ENCODE results near the gene MAN2A1.
A peak's percentile ranks its signal among the peaks of the same experiment; 100 is the strongest.

MAN2A1 gene
- 124 to 158 (median 129) reads per million in 3 donors for total RNA-seq

DNA sequence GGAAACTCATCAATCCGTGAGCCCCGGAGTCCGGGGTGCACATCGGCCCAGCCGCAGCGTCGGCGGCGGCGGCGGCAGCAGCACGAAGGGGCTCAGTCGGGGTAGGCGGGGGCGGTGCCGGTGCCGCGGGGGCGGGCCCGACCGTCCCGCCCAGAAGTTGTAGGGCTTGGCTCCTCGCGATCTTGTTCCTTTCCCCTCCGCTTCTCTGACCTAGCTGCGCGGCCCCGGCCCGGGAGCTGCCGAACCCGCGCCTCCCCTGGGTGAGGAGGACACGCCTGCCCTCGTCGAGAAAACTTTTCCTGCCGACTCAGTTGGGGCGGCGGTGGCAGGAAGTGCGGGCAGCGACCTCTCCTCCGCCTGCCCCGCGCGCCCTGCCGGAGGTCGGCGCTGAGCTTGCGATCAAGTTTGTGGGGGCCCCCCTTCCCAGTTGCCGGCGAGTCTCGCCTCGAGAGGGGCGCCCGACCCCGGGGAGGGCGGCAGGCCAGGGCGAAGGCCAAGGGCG, at the start of gene MAN2A1:
MAN2A1 (plus strand) TSS at position 188 of the 502 bp plus-strand sequence. CDS start 491 bp downstream, outside the sequence.
- H3K27me3 ChIP-seq (replicated peaks; ENCODE audit: control insufficient read depth, insufficient read depth, low read length, poor library complexity, severe bottlenecking) = no peaks in the 10 kb centered on the region
- H3K9me3 ChIP-seq (ENCODE audit: control insufficient read depth, low read length) = no peaks in the 10 kb centered on the region
- no peaks in the 10 kb centered on the region for H3K36me3 ChIP-seq (ENCODE audit: control insufficient read depth, insufficient read depth, low read length)
- peak; percentile 70 to 75 (median 74) for DNase-seq
- H3K4me1 ChIP-seq (ENCODE audit: control insufficient read depth, insufficient read depth, low read length, poor library complexity, severe bottlenecking) = peaks cover 9% of the 10 kb centered on the region
- H3K4me3 ChIP-seq (ENCODE audit: insufficient read depth, low read depth, low read length, poor library complexity, severe bottlenecking) = peak within 1 kb of the TSS; percentile 95
- H3K27ac ChIP-seq (ENCODE audit: insufficient read depth, low read length, poor library complexity, severe bottlenecking) = peak within 1 kb of the TSS; percentile 90

DNA sequence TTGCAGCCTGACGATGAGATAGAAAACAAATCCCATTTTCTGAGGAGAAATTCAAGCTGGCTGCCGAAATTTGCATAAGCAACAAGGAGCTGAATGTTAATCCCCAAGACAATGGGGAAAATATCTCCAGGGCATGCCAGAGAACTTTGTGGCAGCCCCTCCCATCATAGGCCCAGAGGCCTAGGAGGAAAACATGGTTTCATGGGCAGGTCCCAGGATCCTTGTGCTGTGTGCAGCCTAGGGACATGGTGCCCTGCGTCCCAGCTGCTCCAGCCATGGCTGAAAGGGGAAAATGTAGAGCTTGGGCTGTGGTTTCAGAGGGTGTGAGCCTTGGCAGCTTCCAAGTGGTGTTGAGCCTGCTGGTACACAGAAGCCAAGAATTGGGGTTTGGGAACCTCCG, 48.8 kb upstream of the MAN2A1 start:
- Histone ChIP-seq H3K4me3 (ENCODE audit: insufficient read depth, low read depth, low read length, poor library complexity, severe bottlenecking) (no peak overlapping the region), H3K36me3 (ENCODE audit: control insufficient read depth, insufficient read depth, low read length) (no peaks in the 10 kb centered on the region), H3K4me1 (ENCODE audit: control insufficient read depth, insufficient read depth, low read length, poor library complexity, severe bottlenecking) (no peaks in the 10 kb centered on the region), H3K27ac (ENCODE audit: insufficient read depth, low read length, poor library complexity, severe bottlenecking) (no peak overlapping the region), H3K9me3 (ENCODE audit: control insufficient read depth, low read length) (no peaks in the 10 kb centered on the region), H3K27me3 (replicated peaks; ENCODE audit: control insufficient read depth, insufficient read depth, low read length, poor library complexity, severe bottlenecking) (no peaks in the 10 kb centered on the region)
- DNase-seq = no peak

DNA sequence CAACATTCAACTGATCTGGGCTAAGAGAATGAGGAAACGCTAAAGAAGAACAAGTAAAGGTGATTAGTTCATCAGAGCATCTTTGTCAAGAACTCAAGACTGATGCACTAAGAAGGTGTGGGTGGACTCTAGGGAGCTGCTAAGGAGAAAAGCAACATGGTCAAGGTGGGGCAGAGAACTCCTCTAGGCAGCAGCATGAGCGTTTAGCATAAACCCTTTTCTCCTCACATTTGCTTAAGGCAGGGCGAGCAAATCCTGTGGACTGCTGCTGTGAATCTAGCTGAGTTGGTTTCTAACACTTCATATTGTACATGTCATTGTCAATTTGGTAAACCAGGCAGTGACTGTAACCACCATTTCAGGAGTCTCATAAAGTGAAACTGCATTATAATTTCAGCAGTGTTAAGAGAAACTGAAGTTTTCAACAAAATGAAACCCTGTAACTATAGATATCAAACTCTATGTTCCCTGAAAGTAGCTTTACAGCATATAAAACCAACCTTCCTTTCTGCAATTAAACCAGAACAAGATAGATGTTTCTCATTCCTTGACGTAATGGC, 45.9 kb upstream of the MAN2A1 start:
- Histone ChIP-seq H3K9me3 (ENCODE audit: control insufficient read depth, low read length) (no peaks in the 10 kb centered on the region), H3K4me3 (ENCODE audit: insufficient read depth, low read depth, low read length, poor library complexity, severe bottlenecking) (no peak overlapping the region), H3K4me1 (ENCODE audit: control insufficient read depth, insufficient read depth, low read length, poor library complexity, severe bottlenecking) (no peaks in the 10 kb centered on the region), H3K36me3 (ENCODE audit: control insufficient read depth, insufficient read depth, low read length) (no peaks in the 10 kb centered on the region), H3K27me3 (replicated peaks; ENCODE audit: control insufficient read depth, insufficient read depth, low read length, poor library complexity, severe bottlenecking) (no peaks in the 10 kb centered on the region), H3K27ac (ENCODE audit: insufficient read depth, low read length, poor library complexity, severe bottlenecking) (no peak overlapping the region)
- no peak for DNase-seq

DNA sequence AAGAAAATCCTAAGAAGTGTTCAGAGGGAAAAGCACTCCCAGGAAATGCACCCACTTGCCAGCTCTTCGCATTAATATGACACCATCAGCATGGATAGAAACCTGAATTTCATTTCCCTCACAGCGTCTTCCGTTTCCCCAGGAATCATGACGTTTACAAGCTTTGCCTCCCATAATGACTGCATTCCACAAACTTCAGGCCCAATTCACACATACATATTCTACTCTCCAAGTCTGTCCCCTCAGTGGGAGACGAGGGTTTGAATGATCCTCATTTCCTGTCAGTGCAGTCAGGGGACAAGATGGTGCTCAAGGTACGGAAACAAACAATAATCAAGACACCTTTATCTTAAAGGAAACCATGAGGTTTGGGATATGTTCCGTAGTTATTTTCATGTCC, 44.9 kb upstream of the MAN2A1 start:
- Histone ChIP-seq H3K4me1 (ENCODE audit: control insufficient read depth, insufficient read depth, low read length, poor library complexity, severe bottlenecking) (no peaks in the 10 kb centered on the region), H3K27ac (ENCODE audit: insufficient read depth, low read length, poor library complexity, severe bottlenecking) (no peak overlapping the region), H3K4me3 (ENCODE audit: insufficient read depth, low read depth, low read length, poor library complexity, severe bottlenecking) (no peak overlapping the region), H3K9me3 (ENCODE audit: control insufficient read depth, low read length) (no peaks in the 10 kb centered on the region), H3K36me3 (ENCODE audit: control insufficient read depth, insufficient read depth, low read length) (no peaks in the 10 kb centered on the region), H3K27me3 (replicated peaks; ENCODE audit: control insufficient read depth, insufficient read depth, low read length, poor library complexity, severe bottlenecking) (no peaks in the 10 kb centered on the region)
- DNase-seq = no peak

DNA sequence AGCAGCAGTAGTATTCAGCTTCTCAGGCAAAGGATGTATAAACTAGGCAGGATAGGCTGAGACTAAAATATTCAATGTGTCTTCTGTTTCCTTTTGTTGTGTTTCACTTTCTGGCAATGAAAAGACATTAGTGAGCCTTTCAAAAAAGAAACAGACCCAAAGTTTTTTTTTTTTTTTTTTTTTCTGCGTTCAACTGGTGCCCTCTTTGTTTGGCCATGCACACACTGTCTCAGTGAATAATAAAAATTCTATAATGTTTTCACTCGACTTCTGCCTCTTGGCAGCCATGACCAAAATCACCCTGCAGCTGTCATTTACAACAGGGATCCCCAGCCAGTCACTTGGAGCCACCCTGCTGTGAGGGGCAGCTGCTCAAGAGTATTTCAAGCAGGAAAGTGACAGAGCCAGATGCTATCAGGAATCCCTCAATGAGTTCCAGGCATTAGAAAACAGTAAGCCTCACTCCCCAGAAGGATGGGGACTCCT, 44.0 kb upstream of the MAN2A1 start:
- Histone ChIP-seq H3K4me3 (ENCODE audit: insufficient read depth, low read depth, low read length, poor library complexity, severe bottlenecking) (no peak overlapping the region), H3K27ac (ENCODE audit: insufficient read depth, low read length, poor library complexity, severe bottlenecking) (no peak overlapping the region), H3K27me3 (replicated peaks; ENCODE audit: control insufficient read depth, insufficient read depth, low read length, poor library complexity, severe bottlenecking) (no peaks in the 10 kb centered on the region), H3K36me3 (ENCODE audit: control insufficient read depth, insufficient read depth, low read length) (no peaks in the 10 kb centered on the region), H3K9me3 (ENCODE audit: control insufficient read depth, low read length) (no peaks in the 10 kb centered on the region), H3K4me1 (ENCODE audit: control insufficient read depth, insufficient read depth, low read length, poor library complexity, severe bottlenecking) (no peaks in the 10 kb centered on the region)
- DNase-seq = no peak

DNA sequence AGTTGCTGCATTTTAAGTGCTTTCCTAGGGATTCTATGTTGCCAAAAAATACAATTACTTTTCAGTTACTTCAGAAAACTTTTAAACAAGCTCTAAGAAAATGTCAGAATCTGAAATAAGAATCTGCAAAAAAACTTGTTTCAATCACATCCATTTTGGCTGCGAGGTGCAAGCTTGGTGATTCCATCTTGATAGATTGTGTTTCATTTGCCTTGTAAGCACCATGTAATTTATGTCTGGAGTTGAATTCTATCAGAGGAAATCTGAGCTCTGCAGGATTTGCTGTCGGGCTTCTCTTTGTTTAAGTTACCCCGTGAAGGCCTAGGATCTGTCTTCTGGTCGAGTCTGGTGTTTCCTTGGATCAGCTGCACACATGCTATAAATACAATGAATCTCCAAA, 40.4 kb upstream of the MAN2A1 start:
- Histone ChIP-seq H3K27me3 (replicated peaks; ENCODE audit: control insufficient read depth, insufficient read depth, low read length, poor library complexity, severe bottlenecking) (no peaks in the 10 kb centered on the region), H3K4me3 (ENCODE audit: insufficient read depth, low read depth, low read length, poor library complexity, severe bottlenecking) (no peak overlapping the region)
- DNase-seq = no peak

DNA sequence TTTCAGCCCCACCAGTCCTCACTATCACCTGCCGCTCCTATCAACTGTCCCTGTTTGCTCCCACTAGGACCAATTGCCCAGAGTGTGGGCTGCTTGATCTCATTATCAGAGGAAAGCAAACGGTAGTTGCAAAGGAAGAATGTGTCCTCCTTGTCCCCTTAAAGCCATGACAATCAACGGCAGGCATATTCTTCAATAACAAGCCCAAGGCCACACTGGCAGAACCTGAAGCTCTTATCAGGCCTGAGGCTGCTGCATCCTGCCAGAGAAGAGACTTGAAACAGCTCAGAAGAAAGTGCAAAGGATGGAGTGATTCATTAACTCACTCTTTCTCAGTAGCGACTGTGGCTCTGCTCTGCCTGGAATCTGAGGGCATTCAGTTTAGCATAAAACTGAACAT, 39.2 kb upstream of the MAN2A1 start:
- DNase-seq = no peak
- Histone ChIP-seq H3K27me3 (replicated peaks; ENCODE audit: control insufficient read depth, insufficient read depth, low read length, poor library complexity, severe bottlenecking) (no peaks in the 10 kb centered on the region), H3K36me3 (ENCODE audit: control insufficient read depth, insufficient read depth, low read length) (no peaks in the 10 kb centered on the region), H3K27ac (ENCODE audit: insufficient read depth, low read length, poor library complexity, severe bottlenecking) (no peak overlapping the region), H3K9me3 (ENCODE audit: control insufficient read depth, low read length) (no peaks in the 10 kb centered on the region), H3K4me3 (ENCODE audit: insufficient read depth, low read depth, low read length, poor library complexity, severe bottlenecking) (no peak overlapping the region), H3K4me1 (ENCODE audit: control insufficient read depth, insufficient read depth, low read length, poor library complexity, severe bottlenecking) (no peaks in the 10 kb centered on the region)

More for the DNA sequence above, 40.4 kb upstream of the MAN2A1 start:
- H3K27ac ChIP-seq (ENCODE audit: insufficient read depth, low read length, poor library complexity, severe bottlenecking) = no peak overlapping the region
- H3K4me1 ChIP-seq (ENCODE audit: control insufficient read depth, insufficient read depth, low read length, poor library complexity, severe bottlenecking) = no peaks in the 10 kb centered on the region
- H3K9me3 ChIP-seq (ENCODE audit: control insufficient read depth, low read length) = no peaks in the 10 kb centered on the region
- H3K36me3 ChIP-seq (ENCODE audit: control insufficient read depth, insufficient read depth, low read length) = no peaks in the 10 kb centered on the region

DNA sequence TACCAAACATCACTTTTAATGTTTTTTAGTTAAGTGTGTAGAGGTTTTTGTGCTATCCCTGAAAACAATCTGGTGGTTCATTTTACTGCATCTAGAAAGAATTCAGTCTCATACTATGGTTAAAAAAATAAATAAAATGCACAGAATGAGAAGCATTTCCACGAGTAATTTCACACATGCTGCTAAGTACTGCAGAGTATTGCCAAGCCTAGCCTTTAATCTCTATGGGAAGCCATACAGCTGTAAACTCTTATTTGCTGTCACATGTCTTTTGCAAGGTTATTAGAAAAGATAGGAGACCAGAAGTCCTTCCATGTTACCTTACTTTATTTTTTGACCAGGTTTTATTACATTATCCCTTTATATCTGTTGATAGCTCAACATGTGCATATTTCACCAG, 37.6 kb upstream of the MAN2A1 start:
- no peak overlapping the region for H3K4me3 ChIP-seq (ENCODE audit: insufficient read depth, low read depth, low read length, poor library complexity, severe bottlenecking)
- H3K36me3 ChIP-seq (ENCODE audit: control insufficient read depth, insufficient read depth, low read length) = no peaks in the 10 kb centered on the region
- H3K4me1 ChIP-seq (ENCODE audit: control insufficient read depth, insufficient read depth, low read length, poor library complexity, severe bottlenecking) = peaks cover 1% of the 10 kb centered on the region
- H3K27ac ChIP-seq (ENCODE audit: insufficient read depth, low read length, poor library complexity, severe bottlenecking) = no peak overlapping the region
- H3K9me3 ChIP-seq (ENCODE audit: control insufficient read depth, low read length) = no peaks in the 10 kb centered on the region
- no peak for DNase-seq
- no peaks in the 10 kb centered on the region for H3K27me3 ChIP-seq (replicated peaks; ENCODE audit: control insufficient read depth, insufficient read depth, low read length, poor library complexity, severe bottlenecking)

DNA sequence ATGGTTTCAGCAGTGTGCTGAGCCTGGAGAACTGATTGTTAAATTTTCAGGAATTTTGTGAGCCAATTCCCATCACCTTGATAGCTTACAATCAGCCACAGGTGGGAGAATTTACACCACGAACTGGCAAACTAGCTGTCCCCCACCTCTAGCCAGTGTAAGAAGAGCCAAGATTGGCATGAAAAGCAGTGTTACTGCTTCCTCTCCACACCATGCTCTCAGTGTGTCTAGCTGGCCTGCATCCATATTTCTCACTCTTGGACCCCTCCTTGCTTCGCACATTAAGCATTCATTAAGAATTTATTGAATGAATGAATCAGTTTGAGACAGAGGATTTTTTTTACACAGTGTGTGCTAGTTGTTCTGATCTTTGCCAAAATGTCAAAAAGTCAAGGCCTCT, 36.7 kb upstream of the MAN2A1 start:
- Histone ChIP-seq H3K4me3 (ENCODE audit: insufficient read depth, low read depth, low read length, poor library complexity, severe bottlenecking) (no peak overlapping the region), H3K36me3 (ENCODE audit: control insufficient read depth, insufficient read depth, low read length) (no peaks in the 10 kb centered on the region), H3K4me1 (ENCODE audit: control insufficient read depth, insufficient read depth, low read length, poor library complexity, severe bottlenecking) (peaks cover 5% of the 10 kb centered on the region), H3K27me3 (replicated peaks; ENCODE audit: control insufficient read depth, insufficient read depth, low read length, poor library complexity, severe bottlenecking) (no peaks in the 10 kb centered on the region), H3K9me3 (ENCODE audit: control insufficient read depth, low read length) (no peaks in the 10 kb centered on the region), H3K27ac (ENCODE audit: insufficient read depth, low read length, poor library complexity, severe bottlenecking) (no peak overlapping the region)
- no peak for DNase-seq

DNA sequence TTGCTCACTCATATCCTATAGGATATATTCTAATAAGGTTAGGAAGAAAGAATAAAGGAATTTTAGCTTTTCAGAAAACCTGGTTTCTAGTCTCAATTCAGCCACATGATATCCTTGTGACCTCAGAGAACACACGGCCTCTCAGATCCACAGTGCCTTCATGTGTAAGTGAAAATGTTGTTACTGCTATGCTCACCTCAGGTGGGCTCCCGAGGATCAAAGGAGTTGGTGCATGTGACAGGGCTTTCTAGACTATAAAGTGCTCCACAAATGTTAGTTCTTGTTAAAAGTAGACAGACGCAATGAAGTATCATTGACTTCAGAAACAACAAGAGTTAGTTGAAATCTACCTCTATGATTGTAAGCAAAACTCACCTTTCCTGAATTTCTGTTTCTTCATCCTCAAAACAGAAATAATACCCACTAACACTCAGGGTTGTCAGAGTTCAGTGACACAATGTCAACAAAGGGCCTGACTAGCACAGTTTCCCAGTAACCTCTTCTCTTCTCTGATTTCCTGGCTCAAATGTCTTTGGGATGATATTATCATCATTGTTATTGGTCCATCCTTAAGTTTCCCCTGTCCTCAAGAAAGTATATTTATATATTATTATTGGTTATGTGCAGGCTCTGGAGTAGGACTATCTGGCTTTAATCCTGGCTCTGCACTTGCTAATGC, 36.0 kb upstream of the MAN2A1 start:
- H3K4me3 ChIP-seq (ENCODE audit: insufficient read depth, low read depth, low read length, poor library complexity, severe bottlenecking) = no peak overlapping the region
- no peaks in the 10 kb centered on the region for H3K9me3 ChIP-seq (ENCODE audit: control insufficient read depth, low read length)
- H3K36me3 ChIP-seq (ENCODE audit: control insufficient read depth, insufficient read depth, low read length) = no peaks in the 10 kb centered on the region
- peaks cover 5% of the 10 kb centered on the region for H3K4me1 ChIP-seq (ENCODE audit: control insufficient read depth, insufficient read depth, low read length, poor library complexity, severe bottlenecking)
- no peak for DNase-seq
- H3K27me3 ChIP-seq (replicated peaks; ENCODE audit: control insufficient read depth, insufficient read depth, low read length, poor library complexity, severe bottlenecking) = no peaks in the 10 kb centered on the region
- H3K27ac ChIP-seq (ENCODE audit: insufficient read depth, low read length, poor library complexity, severe bottlenecking) = no peak overlapping the region

Measured in effector memory CD4-positive, alpha-beta T cell (primary cell).